ENCODE results near the gene EIF3J.

EIF3J gene

DNA sequence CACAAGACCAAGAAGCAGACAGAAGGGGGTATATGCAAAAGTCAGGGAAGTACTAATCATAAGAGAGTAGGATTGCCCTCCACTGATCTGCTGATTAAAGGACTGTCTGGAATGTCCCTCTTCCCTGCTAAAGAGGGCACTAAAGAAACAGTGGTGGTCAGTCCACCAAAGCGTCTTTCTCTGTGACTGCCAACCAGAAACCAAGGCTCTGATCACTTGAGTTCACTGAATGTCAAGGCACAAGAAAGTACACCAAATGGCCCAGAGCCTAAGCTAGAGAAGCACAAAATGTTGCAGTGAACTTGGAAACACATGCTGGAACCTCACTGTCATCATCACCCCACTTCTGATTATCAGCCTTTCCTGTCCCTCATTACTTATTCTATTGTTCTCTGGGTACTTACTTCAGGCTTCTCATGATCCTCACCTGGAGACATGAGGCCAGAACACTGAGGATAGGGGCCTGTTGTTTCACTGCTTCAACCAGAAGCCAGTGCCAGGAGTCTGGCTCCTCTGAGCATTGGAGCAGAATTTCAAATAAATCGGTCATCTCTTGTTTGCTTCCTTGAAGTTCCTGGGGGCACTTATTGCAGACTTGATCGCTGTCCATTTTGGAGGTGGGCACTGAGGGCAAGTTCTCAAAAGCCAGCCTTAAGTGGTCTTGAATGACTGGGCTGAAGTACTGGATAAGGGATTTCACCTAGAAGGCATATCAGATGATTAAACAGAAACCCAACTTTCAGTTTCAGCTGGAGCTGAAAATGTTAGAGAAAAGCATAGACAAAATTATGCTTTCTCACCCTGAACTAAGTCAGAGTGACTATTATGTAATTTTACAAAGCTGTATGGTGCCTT lies 58.9 kb downstream of the EIF3J start:
- no peak for DNase-seq

GRCh38 chr15:44596511-44597010 lies 59.6 kb downstream of the EIF3J start:
- DNase-seq: no peak

GRCh38 chr15:44598066-44598465 lies 61.1 kb downstream of the EIF3J start:
- DNase-seq: no peak

- DNase-seq: no peak
Observed at GRCh38 chr15:44598892-44599291, 61.9 kb downstream of the EIF3J start.

GRCh38 chr15:44603126-44603525 lies 66.2 kb downstream of the EIF3J start:
- DNase-seq: no peak

DNA sequence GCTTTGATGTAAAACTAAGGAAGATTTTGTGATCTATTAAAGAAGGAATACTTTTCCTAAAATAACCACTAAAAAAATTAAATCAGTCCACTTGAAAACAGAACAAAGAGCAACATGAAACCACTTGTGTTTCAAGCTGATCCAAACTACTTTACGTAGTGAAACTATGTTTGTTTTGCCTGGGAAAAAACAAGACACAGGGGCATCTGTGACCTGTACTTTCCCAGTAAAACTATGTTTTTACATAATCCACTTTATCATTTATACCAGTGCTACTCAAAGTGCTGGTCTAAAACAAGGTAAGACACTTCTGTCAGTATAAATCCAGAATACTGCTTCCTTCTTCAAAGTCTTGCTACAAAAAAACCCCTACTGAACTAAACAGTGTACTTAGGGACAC lies 69.8 kb downstream of the EIF3J start:
- DNase-seq: no peak
